ENCODE measurements around the gene CD33. TPM values are rescaled to one million over a fixed set of nuclear protein-coding genes. Genes with fewer than 3 reads are reported as not detected.

CD33 gene
- total and polyA plus RNA-seq, 8 donors: 3.3 to 26.4 (median 4.3) TPM

DNA sequence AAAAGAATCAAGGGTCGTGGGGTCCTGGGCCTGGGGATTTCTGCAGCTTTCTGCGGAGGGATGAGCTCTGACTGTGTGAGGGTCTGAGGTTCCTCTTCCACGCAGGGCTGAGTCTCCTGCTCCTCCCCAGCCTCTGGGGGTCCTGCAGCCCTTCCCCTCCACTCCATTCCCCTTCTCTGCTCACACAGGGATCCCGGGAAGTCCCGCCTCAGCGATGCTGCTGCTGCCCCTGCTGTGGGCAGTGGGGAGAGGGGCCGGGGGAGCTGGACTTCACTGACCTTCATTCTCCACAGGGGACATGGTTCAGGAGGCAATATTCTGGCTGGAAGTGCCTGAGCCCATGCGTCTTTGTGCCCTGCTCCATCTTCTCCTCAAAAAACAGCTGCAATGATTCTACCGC, 26.2 kb upstream of the CD33 start:
- TF ChIP-seq, protein P1, sequence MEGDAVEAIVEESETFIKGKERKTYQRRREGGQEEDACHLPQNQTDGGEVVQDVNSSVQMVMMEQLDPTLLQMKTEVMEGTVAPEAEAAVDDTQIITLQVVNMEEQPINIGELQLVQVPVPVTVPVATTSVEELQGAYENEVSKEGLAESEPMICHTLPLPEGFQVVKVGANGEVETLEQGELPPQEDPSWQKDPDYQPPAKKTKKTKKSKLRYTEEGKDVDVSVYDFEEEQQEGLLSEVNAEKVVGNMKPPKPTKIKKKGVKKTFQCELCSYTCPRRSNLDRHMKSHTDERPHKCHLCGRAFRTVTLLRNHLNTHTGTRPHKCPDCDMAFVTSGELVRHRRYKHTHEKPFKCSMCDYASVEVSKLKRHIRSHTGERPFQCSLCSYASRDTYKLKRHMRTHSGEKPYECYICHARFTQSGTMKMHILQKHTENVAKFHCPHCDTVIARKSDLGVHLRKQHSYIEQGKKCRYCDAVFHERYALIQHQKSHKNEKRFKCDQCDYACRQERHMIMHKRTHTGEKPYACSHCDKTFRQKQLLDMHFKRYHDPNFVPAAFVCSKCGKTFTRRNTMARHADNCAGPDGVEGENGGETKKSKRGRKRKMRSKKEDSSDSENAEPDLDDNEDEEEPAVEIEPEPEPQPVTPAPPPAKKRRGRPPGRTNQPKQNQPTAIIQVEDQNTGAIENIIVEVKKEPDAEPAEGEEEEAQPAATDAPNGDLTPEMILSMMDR (IDR thresholded peaks at IDR 0.05): no peak
- Histone ChIP-seq H3K27ac (no peak overlapping the region), H3K4me1 (peaks cover 0 to 3% of the 10 kb centered on the region in 2 donors), H3K36me3 (no peaks in the 10 kb centered on the region), H3K27me3 (peaks cover 0 to 48% of the 10 kb centered on the region in 2 donors), H3K9me3 (no peaks in the 10 kb centered on the region), H3K4me3 (no peak overlapping the region)
- DNase-seq (no peak), ATAC-seq (no peak)
- intact Hi-C loops (cut with DNase I): no loop called here

DNA sequence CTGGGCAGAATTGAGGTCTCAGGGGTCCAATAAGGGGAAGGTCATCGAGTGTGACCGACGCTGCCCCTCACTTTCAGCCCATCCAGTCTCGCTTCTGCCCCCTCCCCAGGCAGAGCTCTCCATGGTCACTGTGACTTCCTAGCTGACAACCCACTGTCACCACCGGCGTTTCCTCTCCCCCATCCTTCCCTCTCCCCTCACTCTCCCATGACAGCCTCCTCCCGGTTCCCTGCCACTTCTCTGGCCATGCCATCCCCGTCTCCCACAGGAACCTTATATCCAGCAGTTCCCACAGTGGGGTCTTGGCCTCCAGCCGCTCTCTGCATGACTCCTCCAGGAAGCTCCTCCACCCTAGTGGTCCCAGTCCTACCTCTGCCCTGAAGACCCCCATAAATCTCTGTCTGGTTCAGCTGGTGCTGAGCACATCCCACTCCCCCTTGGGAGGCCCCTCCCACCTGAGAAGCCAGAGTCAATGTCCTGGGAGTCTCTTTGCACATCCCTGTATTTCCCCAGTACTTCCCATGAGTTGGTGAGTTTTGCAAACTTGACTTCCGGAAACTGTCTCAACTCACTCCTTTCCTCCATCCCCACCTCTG, 24.7 kb upstream of the CD33 start:
- peaks cover 0 to 9% of the 10 kb centered on the region in 2 donors for H3K4me1 ChIP-seq
- H3K27me3 ChIP-seq: peaks cover 0 to 48% of the 10 kb centered on the region in 2 donors
- intact Hi-C loops (cut with DNase I): no loop called here
- H3K27ac ChIP-seq: no peak overlapping the region
- no peak overlapping the region for H3K4me3 ChIP-seq
- ATAC-seq (no peak), DNase-seq (no peak)
- no peaks in the 10 kb centered on the region for H3K36me3 ChIP-seq
- no peaks in the 10 kb centered on the region for H3K9me3 ChIP-seq
- TF ChIP-seq, protein P1 (IDR thresholded peaks at IDR 0.05): no peak

DNA sequence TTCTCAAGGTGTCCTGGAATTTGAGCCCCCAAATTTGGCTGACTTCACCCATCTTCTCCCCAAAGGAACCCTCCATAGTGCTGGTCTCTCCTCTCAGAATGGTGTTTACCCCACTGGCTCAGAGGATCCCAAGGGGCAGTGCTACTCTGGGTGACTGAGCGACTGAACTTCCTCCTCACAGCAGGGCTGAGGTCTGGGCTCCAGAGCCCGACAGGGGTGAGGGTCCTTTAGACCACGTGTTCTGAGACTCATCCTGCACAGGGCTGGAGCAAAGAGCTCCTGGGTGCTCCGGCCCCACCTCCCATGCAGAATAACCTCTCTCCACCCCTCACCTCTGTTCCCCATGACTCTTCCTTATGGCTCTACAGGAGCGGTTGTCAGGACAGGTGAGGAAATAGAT, 23.2 kb upstream of the CD33 start:
- Histone ChIP-seq H3K4me1 (peaks cover 0 to 9% of the 10 kb centered on the region in 2 donors), H3K4me3 (no peak overlapping the region), H3K27ac (no peak overlapping the region), H3K9me3 (no peaks in the 10 kb centered on the region), H3K27me3 (peaks cover 0 to 36% of the 10 kb centered on the region in 2 donors), H3K36me3 (no peaks in the 10 kb centered on the region)
- DNase-seq (no peak), ATAC-seq (no peak)
- TF ChIP-seq, protein P1 (IDR thresholded peaks at IDR 0.05): no peak
- intact Hi-C loops (cut with DNase I): no loop called here

DNA sequence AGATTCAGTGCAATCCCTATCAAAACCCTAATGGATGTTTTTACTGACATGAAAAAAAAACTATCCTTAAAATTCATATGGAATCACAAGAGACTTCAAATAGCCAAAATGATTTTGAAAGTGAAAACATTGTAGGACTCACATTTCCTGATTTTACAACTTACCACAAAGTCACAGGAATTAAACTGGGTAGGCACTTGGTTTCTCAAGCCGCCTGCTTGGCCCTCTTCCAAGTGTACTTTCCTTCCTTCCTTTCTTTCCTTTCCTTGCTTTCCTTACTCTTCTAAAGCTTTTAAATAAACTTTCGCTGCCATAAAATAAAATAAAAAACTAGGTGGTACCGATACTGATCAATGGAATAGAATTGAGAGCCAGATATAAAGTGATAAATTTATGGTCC, 21.0 kb upstream of the CD33 start:
- DNase-seq: peak in 1 of 4 donors; percentile 1
- intact Hi-C loops (cut with DNase I): no loop called here
- no peak overlapping the region for H3K27ac ChIP-seq
- no peaks in the 10 kb centered on the region for H3K9me3 ChIP-seq
- no peak for ATAC-seq
- H3K36me3 ChIP-seq: no peaks in the 10 kb centered on the region
- H3K4me3 ChIP-seq: no peak overlapping the region
- TF ChIP-seq, protein P1 (IDR thresholded peaks at IDR 0.05): no peak
- peaks cover 0 to 9% of the 10 kb centered on the region in 2 donors for H3K4me1 ChIP-seq
- peaks cover 0 to 29% of the 10 kb centered on the region in 2 donors for H3K27me3 ChIP-seq

DNA sequence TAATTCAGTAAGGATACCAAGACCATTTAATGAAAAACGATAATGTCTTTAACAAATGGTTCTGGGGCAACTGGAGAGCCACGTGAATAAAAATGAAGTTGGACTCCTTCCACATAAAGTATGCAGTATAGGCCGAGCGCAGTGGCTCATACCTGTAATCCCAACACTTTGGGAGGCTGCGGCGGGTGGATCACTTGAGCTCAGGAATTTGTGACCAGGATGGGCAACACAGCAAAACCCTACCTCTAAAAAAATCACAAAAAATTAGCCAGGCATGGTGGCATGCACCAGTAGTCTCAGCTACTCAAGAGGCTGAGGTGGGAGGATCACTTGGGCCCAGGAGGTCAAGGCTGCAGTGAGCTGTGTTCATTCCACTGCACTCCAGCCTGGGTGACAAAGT, 20.6 kb upstream of the CD33 start:
- Histone ChIP-seq H3K27me3 (peaks cover 0 to 25% of the 10 kb centered on the region in 2 donors), H3K27ac (no peak overlapping the region), H3K9me3 (no peaks in the 10 kb centered on the region), H3K4me3 (no peak overlapping the region), H3K36me3 (no peaks in the 10 kb centered on the region), H3K4me1 (peaks cover 0 to 9% of the 10 kb centered on the region in 2 donors)
- TF ChIP-seq, protein P1 (IDR thresholded peaks at IDR 0.05): no peak
- intact Hi-C loops (cut with DNase I): no loop called here
- ATAC-seq: no peak
- no peak for DNase-seq
